Type B pancreatic cell (in vitro differentiated cells): ENCODE measurements around the gene SHE. TPM values are rescaled to one million over a fixed set of nuclear protein-coding genes. Genes with fewer than 3 reads are reported as not detected.

Experiments used
- DNase-seq: peaks from one replicate; pipeline ENCODE4 v3.0.0; 2021; ENCODE audit warnings: mixed read lengths; ENCODE audit not compliant: unreplicated experiment; ENCODE audit errors: extremely low spot score
- H3K27ac Mint-ChIP-seq: 2 replicates; pipeline ENCODE4 v1.8.0; 2021; ENCODE audit warnings: mild to moderate bottlenecking, mixed read lengths
- H3K27me3 Mint-ChIP-seq: 2 replicates; pipeline ENCODE4 v1.8.0; 2021; ENCODE audit warnings: mixed read lengths
- H3K36me3 Mint-ChIP-seq: 2 replicates; pipeline ENCODE4 v1.8.0; 2021; ENCODE audit warnings: mixed read lengths
- H3K4me1 Mint-ChIP-seq: one replicate; pipeline ENCODE4 v1.8.0; 2021; ENCODE audit warnings: mixed read lengths; ENCODE audit not compliant: unreplicated experiment
- H3K4me3 Mint-ChIP-seq: 2 replicates; pipeline ENCODE4 v1.8.0; 2021; ENCODE audit warnings: mild to moderate bottlenecking, mixed read lengths
- H3K9me3 Mint-ChIP-seq: 2 replicates; pipeline ENCODE4 v1.8.0; 2021; ENCODE audit warnings: mixed read lengths
- CTCF ChIP-seq: fragments of 200-600 bp; sonication (generic); conservative IDR thresholded peaks from 2 replicates; pipeline ENCODE4 v1.5.0; 2021; ENCODE audit warnings: antibody characterized with exemption, mild to moderate bottlenecking
- total RNA-seq: library from RNA; stranded (reverse); gene quantifications from 2 replicates; pipeline ENCODE4 v1.2.1, GENCODE V29; 2021; ENCODE audit warnings: low replicate concordance

The SHE gene
- total RNA-seq, 1 donor from 2014 or later, result 0.27 TPM

- peaks cover 14% of the 10 kb centered on the region for H3K27me3 Mint-ChIP-seq
- no peak for DNase-seq
- H3K4me1 Mint-ChIP-seq, result peaks cover 21% of the 10 kb centered on the region
These were observed 18.0 kb downstream of the SHE start for GRCh38 chr1:154483941-154484803.

DNA sequence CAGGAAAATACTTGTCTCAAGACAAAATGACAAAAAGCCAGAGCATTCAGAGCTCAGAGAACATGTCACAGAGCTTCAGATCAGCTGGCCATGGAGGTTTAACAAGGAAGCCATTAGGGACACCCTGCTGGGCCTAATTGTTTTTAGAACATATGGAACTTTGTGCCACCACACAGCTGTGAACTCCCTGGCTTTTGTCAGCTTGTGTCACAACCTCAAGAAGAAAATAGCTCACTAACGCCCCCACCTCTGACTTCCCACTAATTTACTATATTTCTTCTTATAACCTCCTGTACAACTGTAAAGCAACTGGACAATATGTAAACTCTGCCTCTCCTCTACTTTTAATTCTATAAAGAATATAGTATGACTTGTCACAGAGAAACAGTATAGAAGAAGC lies 21.2 kb downstream of the SHE start:
- H3K4me3 Mint-ChIP-seq, result no peak overlapping the region
- DNase-seq, result no peak
- H3K4me1 Mint-ChIP-seq, result peaks cover 24% of the 10 kb centered on the region
- H3K36me3 Mint-ChIP-seq, result no peaks in the 10 kb centered on the region
- no peaks in the 10 kb centered on the region for H3K9me3 Mint-ChIP-seq
- H3K27me3 Mint-ChIP-seq, result peaks cover 7% of the 10 kb centered on the region
- H3K27ac Mint-ChIP-seq, result no peak overlapping the region
- TF ChIP-seq CTCF, result no peak

More at GRCh38 chr1:154483941-154484803, 18.0 kb downstream of the SHE start:
- Mint-ChIP-seq H3K9me3 (no peaks in the 10 kb centered on the region), H3K36me3 (no peaks in the 10 kb centered on the region), H3K27ac (no peak overlapping the region), H3K4me3 (no peak overlapping the region)
- TF ChIP-seq CTCF, result no peak

DNA sequence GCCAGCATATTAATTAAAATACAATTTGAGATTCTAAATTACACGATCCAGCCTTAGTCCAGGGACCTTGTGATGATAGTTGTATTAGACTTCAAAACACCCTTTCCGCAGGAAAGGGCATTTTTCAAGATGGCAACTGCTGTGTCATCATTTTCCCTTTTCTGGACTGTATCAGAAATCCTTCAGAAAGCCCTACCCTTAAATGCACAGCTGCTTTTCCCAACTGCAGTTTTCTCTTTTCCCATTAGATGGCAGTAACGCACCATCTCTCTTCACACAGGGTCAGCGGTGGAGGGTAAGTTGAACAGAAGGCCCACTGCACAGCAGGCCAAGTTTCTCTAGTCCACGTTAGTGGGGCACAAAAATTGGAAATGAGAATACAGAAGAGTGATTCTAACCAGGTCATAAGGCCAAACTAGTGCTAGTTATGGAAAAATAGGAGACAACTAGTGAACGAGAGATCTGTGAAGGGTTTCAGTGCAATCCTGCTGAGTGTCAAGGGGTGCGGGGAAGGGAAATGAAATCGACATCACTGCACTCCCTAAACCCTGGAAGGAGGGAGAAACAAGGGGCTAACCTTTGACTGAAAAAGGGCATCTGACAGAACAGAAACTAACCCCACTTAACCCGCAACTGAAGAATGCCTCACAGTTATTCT lies 22.3 kb downstream of the SHE start:
- TF ChIP-seq CTCF, result peak; percentile 97
- Mint-ChIP-seq H3K9me3 (no peaks in the 10 kb centered on the region), H3K4me3 (no peak overlapping the region), H3K27me3 (peaks cover 4% of the 10 kb centered on the region), H3K36me3 (no peaks in the 10 kb centered on the region), H3K4me1 (peaks cover 24% of the 10 kb centered on the region), H3K27ac (no peak overlapping the region)
- no peak for DNase-seq

GRCh38 chr1:154478639-154479038 lies 23.6 kb downstream of the SHE start:
- no peak for DNase-seq
- peaks cover 24% of the 10 kb centered on the region for H3K4me1 Mint-ChIP-seq
- H3K9me3 Mint-ChIP-seq, result no peaks in the 10 kb centered on the region
- no peaks in the 10 kb centered on the region for H3K27me3 Mint-ChIP-seq
- no peaks in the 10 kb centered on the region for H3K36me3 Mint-ChIP-seq
- H3K27ac Mint-ChIP-seq, result peak overlapping the region; percentile 25
- no peak for TF ChIP-seq CTCF
- H3K4me3 Mint-ChIP-seq, result no peak overlapping the region

GRCh38 chr1:154478013-154478412 lies 24.2 kb downstream of the SHE start:
- no peak for DNase-seq
- no peaks in the 10 kb centered on the region for H3K9me3 Mint-ChIP-seq
- no peak overlapping the region for H3K4me3 Mint-ChIP-seq
- peaks cover 24% of the 10 kb centered on the region for H3K4me1 Mint-ChIP-seq
- H3K27me3 Mint-ChIP-seq, result no peaks in the 10 kb centered on the region
- no peak for TF ChIP-seq CTCF
- H3K27ac Mint-ChIP-seq, result no peak overlapping the region
- no peaks in the 10 kb centered on the region for H3K36me3 Mint-ChIP-seq
